ENCODE measurements around the gene NPAS3.

DNA sequence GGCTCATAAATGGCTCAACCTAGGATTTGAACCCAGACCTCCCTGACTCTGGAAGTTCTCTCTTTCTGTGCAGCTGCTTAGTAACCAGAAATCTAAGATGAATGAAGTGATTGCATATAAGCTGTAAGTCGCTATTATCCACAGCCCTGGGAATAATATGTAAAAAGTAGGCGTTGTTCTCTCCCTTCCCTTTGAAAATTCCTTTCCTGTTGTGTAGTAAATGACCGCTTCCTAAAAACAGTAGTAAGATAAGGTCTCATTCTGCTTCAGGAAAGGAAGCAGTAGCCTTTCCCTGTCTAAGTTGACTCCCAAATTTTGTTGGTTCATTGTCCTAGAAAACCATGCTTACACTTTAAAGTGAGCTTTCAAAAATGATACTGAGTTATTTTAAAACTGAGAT, 593.9 kb downstream of the NPAS3 start:
- TF ChIP-seq, protein P1, sequence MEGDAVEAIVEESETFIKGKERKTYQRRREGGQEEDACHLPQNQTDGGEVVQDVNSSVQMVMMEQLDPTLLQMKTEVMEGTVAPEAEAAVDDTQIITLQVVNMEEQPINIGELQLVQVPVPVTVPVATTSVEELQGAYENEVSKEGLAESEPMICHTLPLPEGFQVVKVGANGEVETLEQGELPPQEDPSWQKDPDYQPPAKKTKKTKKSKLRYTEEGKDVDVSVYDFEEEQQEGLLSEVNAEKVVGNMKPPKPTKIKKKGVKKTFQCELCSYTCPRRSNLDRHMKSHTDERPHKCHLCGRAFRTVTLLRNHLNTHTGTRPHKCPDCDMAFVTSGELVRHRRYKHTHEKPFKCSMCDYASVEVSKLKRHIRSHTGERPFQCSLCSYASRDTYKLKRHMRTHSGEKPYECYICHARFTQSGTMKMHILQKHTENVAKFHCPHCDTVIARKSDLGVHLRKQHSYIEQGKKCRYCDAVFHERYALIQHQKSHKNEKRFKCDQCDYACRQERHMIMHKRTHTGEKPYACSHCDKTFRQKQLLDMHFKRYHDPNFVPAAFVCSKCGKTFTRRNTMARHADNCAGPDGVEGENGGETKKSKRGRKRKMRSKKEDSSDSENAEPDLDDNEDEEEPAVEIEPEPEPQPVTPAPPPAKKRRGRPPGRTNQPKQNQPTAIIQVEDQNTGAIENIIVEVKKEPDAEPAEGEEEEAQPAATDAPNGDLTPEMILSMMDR (conservative IDR thresholded peaks at IDR 0.05): no peak
- TF ChIP-seq EZH2 (IDR thresholded peaks at IDR 0.05; ENCODE audit: low read depth): no peak
